Measurements from ENCODE around the gene KCNMA1.

- TF ChIP-seq POLR2A (IDR thresholded peaks at IDR 0.05) = no peak
- no peak for TF ChIP-seq POLR2AphosphoS5 (IDR thresholded peaks at IDR 0.05)
- no peak for TF ChIP-seq CTCF (IDR thresholded peaks at IDR 0.05)
Measured at GRCh38 chr10:77283326-77283725, 354.3 kb downstream of the KCNMA1 start.
